Left lung (tissue), 10 donors: ENCODE measurements around the gene SDR39U1. TPM values are rescaled to one million over a fixed set of nuclear protein-coding genes. Genes with fewer than 3 reads are reported as not detected.

Source experiments
- ATAC-seq: fragments of 200-7000 bp; cut with Tn5 transposase; one replicate; pipeline ENCODE4 v1.9.1; 2020; ENCODE audit warnings: moderate library complexity
- DNase-seq, 4 donors: peaks; one replicate each; pipeline ENCODE4 v3.0.0-alpha.2; 2013 to 2020
- H3K27ac ChIP-seq, 2 donors: fragments of 200-600 bp; sonication (generic) in 1 of 2; one replicate each; pipeline versions ENCODE4 v1.5.0 to v1.8.0; 2020 to 2021
- H3K27me3 ChIP-seq, 2 donors: fragments of 200-600 bp; sonication (generic) in 1 of 2; one replicate each; pipeline versions ENCODE4 v1.5.0 to v1.8.0; 2020 to 2021
- H3K36me3 ChIP-seq, 2 donors: fragments of 200-600 bp; sonication (generic) in 1 of 2; one replicate each; pipeline versions ENCODE4 v1.5.0 to v1.8.0; 2020 to 2021
- H3K4me1 ChIP-seq, 2 donors: fragments of 200-600 bp; one replicate each; pipeline ENCODE4 v1.8.0; 2021
- H3K4me3 ChIP-seq, 2 donors: fragments of 200-600 bp; sonication (generic) in 1 of 2; one replicate each; pipeline versions ENCODE4 v1.5.0 to v1.8.0; 2020 to 2021; ENCODE audit warnings: mild to moderate bottlenecking in 1 of 2
- H3K9me3 ChIP-seq, 2 donors: fragments of 200-600 bp; sonication (generic) in 1 of 2; one replicate each; pipeline versions ENCODE4 v1.5.0 to v1.8.0; 2020 to 2021
- intact Hi-C, 2 donors: fragments of 100-400 bp; cut with DNase I; formaldehyde crosslinking; loops; one replicate each; pipeline versions ENCODE4 v1.11.2 to v1.14.2; 2022
- polyA plus RNA-seq, 6 donors: library from polyadenylated mRNA; unstranded; fragments of 120-200 nt; gene quantifications; one replicate each; pipeline ENCODE4 v1.2.1, GENCODE V29; 2013; ENCODE audit not compliant: insufficient read length in 6 of 6
- total RNA-seq, 2 donors: library from RNA; stranded (reverse); fragmentation: NEBNext Ultra II Directional; extraction: Animal tissue kit (Norgen Biotek cat#: 25700); gene quantifications; one replicate each; pipeline ENCODE4 v1.2.1, GENCODE V29; 2021
- TF ChIP-seq, protein P1 (sequence below), 2 donors: fragments of 200-600 bp; sonication (generic) in 1 of 2; IDR thresholded peaks; one replicate each; pipeline versions ENCODE4 v1.5.0 to v1.8.0; 2021; ENCODE audit warnings: antibody characterized with exemption in 2 of 2
- donor health status: DM: no; HTN: yes; CAD: no.
- donor health status: DM: no; HTN: no; CAD: no.

Gene SDR39U1
- total and polyA plus RNA-seq, 8 donors, result 32.7 to 51.9 (median 43.3) TPM

DNA sequence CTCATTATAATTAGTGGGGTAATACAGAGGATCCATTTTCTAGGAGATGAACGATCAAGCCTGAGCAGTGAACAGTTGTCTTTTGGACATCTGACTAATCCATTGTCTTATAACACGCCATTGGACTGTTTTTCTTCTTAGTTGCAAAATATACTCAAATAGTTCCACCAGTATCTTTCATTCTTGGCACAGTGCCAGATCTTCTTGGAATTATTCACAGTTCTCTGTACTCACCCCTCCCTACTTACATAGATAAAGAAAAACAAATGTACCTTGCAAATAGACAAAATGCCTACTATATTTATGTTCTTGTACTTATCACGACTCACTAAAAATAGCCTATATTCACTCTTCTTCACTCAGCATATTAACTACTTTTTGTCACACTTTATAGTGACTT, 16.9 kb downstream of the SDR39U1 start:
- DNase-seq (peak in 1 of 4 donors; percentile 64), ATAC-seq (no peak)
- H3K27ac ChIP-seq, result peak overlapping the region; percentile 67 to 68
- H3K9me3 ChIP-seq, result no peaks in the 10 kb centered on the region
- peaks cover 10 to 40% of the 10 kb centered on the region in 2 donors for H3K4me1 ChIP-seq
- H3K36me3 ChIP-seq, result no peaks in the 10 kb centered on the region
- no peak overlapping the region for H3K4me3 ChIP-seq
- TF ChIP-seq, protein P1, sequence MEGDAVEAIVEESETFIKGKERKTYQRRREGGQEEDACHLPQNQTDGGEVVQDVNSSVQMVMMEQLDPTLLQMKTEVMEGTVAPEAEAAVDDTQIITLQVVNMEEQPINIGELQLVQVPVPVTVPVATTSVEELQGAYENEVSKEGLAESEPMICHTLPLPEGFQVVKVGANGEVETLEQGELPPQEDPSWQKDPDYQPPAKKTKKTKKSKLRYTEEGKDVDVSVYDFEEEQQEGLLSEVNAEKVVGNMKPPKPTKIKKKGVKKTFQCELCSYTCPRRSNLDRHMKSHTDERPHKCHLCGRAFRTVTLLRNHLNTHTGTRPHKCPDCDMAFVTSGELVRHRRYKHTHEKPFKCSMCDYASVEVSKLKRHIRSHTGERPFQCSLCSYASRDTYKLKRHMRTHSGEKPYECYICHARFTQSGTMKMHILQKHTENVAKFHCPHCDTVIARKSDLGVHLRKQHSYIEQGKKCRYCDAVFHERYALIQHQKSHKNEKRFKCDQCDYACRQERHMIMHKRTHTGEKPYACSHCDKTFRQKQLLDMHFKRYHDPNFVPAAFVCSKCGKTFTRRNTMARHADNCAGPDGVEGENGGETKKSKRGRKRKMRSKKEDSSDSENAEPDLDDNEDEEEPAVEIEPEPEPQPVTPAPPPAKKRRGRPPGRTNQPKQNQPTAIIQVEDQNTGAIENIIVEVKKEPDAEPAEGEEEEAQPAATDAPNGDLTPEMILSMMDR (IDR thresholded peaks at IDR 0.05), result no peak
- intact Hi-C loops, result no loop called here
- H3K27me3 ChIP-seq, result no peaks in the 10 kb centered on the region

DNA sequence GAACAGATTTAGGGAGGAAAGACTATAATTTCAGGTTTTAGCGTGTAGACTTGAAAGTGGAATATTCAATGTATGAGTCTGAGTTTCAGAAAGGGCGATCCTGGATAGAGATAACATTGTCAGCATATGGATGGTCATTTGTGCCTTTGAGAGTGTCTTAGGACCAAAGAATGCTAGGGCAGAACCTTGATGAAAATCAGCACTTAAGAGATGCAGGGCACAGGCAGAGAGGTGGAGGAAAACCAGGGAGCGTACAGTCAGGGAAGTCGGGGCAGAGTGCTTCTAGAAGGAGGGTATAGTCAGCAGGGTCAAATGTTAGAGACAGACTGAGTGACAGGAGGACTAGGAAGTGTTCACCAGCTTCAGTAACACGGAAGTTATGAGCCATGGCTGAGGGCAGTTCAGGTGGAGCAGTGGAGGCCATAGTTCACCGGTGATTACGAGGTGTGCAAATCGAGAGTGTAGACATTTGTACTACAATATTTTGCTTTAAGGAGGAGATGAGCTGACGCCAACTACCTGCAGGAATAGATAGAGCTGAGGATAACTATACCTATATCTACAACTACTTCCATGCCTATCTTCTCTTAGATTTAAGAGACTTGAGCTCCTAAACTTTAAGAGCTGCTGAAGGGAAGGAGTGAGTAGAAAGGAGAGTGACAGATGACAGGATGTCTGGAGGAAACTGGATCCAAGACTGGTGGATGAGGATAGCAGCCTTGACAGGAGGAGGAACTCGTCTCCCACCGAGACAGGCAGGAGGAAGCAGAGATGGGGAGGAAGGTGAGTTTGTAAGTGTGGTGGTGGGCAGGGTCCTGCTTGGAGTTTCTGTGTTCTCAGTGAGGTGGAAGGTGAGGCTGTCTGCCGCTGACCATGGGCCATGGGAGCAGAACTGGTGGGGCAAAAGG, 19.6 kb downstream of the SDR39U1 start:
- H3K36me3 ChIP-seq, result no peaks in the 10 kb centered on the region
- DNase-seq (no peak), ATAC-seq (no peak)
- TF ChIP-seq, protein P1 (IDR thresholded peaks at IDR 0.05), result no peak
- H3K27ac ChIP-seq, result no peak overlapping the region
- no peaks in the 10 kb centered on the region for H3K9me3 ChIP-seq
- intact Hi-C loops, result no loop called here
- no peaks in the 10 kb centered on the region for H3K27me3 ChIP-seq
- no peak overlapping the region for H3K4me3 ChIP-seq
- peaks cover 5 to 32% of the 10 kb centered on the region in 2 donors for H3K4me1 ChIP-seq

DNA sequence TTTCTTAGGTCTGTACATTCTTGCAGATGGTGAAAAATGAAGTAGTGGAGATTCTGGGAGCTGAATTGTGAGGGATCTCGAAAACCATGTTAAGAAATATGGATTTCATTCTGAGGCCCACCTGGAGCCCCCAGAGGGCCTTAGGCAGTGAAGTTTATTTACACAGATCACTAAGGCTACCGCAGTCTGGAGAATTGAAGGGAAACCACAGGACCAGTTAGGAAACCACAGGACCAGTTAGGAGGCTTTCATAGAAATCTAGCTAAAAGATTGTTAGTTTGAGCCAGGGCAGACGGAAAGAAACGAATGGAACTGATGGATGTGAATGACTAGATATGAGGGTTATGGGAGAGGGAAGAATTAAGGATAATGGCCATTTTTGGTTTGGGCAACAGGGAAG, 20.3 kb downstream of the SDR39U1 start:
- Histone ChIP-seq H3K27ac (no peak overlapping the region), H3K36me3 (no peaks in the 10 kb centered on the region), H3K9me3 (no peaks in the 10 kb centered on the region), H3K4me3 (no peak overlapping the region), H3K27me3 (no peaks in the 10 kb centered on the region), H3K4me1 (peaks cover 5 to 32% of the 10 kb centered on the region in 2 donors)
- no peak for DNase-seq
- intact Hi-C loops, result no loop called here
- ATAC-seq, result no peak
- TF ChIP-seq, protein P1 (IDR thresholded peaks at IDR 0.05), result no peak

- Histone ChIP-seq H3K36me3 (peaks cover 0 to 20% of the 10 kb centered on the region in 2 donors), H3K27ac (no peak overlapping the region), H3K4me3 (no peak overlapping the region), H3K9me3 (no peaks in the 10 kb centered on the region), H3K27me3 (no peaks in the 10 kb centered on the region), H3K4me1 (peaks cover 0 to 13% of the 10 kb centered on the region in 2 donors)
- intact Hi-C loops, result no loop called here
- DNase-seq, result no peak
- peak; percentile 61 for ATAC-seq
- TF ChIP-seq, protein P1 (IDR thresholded peaks at IDR 0.05), result no peak
Measured at GRCh38 chr14:24418492-24418873, 24.1 kb downstream of the SDR39U1 start.

DNA sequence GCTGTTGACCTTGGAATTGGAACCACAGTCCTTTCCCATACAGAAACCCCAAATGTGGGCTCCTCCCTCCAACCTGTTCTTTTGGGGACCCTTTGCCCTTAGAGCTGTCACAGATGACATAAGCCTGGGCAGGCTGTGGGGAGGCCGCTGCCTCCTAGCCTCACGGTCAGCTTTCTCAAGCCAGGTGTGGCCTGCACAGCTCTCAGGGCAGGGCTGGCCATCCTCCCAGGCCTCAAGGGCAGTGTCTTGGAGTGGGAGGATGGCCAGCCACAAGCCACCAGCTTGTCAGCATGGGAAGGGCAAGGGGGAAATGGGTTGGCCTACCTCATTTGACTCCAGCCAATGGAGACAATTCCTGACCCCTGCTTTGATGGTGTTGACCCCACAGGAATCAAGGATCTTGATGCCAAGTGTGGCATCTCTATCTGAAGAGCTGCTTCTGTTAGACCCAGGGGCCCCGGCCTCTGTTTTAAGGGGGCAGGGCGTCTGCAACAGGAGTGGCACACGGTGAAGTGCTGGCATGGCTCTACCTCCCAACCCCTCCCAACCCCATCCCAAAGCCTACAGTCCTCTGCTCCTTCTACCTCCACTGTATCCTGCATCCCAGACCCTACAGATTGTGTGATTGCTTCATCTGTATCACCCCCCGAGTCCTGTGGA, 24.6 kb downstream of the SDR39U1 start:
- peaks cover 0 to 25% of the 10 kb centered on the region in 2 donors for H3K36me3 ChIP-seq
- H3K4me1 ChIP-seq, result peaks cover 0 to 13% of the 10 kb centered on the region in 2 donors
- TF ChIP-seq, protein P1 (IDR thresholded peaks at IDR 0.05), result no peak
- ATAC-seq, result no peak
- no peaks in the 10 kb centered on the region for H3K27me3 ChIP-seq
- DNase-seq, result no peak
- no peak overlapping the region for H3K4me3 ChIP-seq
- intact Hi-C loops, result no loop called here
- no peaks in the 10 kb centered on the region for H3K9me3 ChIP-seq
- no peak overlapping the region for H3K27ac ChIP-seq
